Fibroblast of upper back skin (primary cell): Measurements from ENCODE around the gene RAB19.

Experiments used
- DNase-seq: peaks from one replicate; pipeline ENCODE4 v3.0.0-alpha.2; 2013

RAB19 gene, protein sequence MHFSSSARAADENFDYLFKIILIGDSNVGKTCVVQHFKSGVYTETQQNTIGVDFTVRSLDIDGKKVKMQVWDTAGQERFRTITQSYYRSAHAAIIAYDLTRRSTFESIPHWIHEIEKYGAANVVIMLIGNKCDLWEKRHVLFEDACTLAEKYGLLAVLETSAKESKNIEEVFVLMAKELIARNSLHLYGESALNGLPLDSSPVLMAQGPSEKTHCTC

DNA sequence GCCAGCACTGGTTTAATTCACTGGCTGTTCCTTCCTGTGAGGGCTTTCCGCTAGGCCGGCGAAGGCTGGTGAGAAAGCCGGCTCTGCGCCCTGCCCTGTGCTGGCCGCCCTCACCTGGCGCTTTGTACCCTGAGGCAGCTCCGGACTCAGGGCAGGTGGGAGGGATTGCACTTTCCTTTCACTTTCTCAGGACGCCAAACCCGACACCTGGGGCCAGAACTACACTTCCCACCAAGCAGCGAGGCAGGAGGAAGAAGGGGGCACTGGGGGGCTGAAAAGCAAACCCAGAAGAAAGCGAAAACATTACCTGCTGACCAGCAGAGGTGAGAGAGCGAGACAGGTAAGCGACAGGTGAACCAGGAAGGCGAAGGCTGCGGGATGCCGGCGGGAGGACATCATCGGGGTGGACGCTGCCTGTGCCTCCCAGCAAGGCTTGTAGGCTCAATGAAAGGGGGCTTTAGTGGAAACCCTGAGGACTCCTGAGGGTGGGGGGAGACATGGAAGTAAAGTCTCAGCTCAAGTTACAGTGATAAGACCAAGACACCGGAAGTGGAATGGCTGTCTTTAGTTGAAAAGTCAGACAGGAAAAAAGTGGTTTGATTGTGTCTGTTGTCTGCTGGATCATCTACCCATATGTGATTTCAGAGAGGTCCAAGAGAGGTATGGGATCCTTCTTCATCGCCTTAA, at the start of gene RAB19:
RAB19 (plus strand) TSS at position 181 of the 687 bp plus-strand sequence. CDS start 3,589 bp downstream, outside the sequence.
- no peak for DNase-seq

DNA sequence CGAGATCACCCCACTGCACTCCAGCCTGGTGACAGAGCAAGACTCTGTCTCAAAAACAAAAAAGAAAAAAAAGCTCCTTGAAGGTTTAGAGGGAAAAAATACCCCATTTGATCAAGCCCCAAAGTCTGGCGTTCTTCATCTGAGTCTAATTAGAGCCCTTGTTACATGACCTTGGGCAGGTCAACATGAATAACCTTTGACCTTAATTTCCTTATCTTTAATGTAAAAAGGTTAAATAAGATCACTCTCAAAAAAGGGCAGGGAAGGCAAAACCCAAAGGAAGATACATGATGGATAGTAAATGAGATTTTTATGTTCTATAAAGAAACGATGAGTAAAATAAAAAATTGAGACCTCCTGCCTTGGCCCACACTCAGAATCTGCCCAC, 45.8 kb upstream of the RAB19 start:
- no peak for DNase-seq

DNA sequence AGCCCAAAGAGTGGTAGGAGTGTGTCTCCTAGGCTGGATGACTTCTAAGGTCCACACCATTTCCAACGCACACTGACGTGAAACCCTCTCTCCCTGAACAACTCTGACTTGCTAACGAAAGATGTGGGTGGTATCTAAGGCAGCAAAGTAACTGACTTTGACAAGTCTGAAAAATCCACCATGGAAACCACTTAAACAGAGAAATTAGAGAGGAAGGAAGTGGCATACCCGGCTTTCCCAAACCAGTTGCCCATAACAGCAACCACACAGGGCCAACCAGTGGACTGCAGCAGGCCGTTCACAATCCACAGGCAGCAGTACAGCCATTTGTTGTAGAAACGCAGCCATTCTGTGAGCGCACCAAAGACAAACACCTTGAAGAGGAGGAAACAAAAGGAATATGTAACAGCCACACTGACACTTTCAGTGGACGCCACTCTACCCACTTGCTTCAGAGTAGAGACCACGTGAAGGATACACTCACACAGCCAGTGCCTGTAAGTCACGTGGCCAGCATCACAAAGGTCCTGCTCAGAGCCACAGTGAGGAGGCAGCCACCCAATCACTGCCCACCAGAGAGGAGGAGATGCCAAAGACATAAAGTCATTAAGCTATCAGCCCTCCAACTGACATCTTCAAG, 45.3 kb upstream of the RAB19 start:
- no peak for DNase-seq

DNA sequence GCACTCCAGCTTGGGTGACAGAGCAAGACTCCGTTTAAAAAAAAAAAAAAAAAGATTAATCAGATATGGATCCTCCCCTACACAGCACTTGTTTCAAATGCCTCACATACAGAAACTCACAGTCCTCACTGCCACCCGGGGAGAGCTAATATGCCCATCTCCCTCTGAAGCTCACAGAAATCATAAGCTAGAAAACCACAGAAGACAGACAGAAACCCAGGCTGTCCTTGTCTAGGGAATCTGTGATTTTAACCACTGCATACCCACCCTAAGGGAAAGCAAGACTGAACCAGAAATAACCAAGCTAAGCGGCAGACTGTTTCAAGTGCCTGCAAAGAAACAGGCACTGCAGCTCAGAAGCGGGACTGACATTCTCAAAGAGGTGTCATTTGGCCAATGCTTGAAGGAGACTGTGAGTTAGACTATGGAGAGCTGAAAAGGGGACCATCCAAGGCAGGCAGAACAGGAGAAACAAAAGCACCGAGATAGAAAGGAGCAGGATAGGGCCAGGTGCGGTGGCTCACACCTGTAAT, 43.1 kb upstream of the RAB19 start:
- DNase-seq = no peak

DNA sequence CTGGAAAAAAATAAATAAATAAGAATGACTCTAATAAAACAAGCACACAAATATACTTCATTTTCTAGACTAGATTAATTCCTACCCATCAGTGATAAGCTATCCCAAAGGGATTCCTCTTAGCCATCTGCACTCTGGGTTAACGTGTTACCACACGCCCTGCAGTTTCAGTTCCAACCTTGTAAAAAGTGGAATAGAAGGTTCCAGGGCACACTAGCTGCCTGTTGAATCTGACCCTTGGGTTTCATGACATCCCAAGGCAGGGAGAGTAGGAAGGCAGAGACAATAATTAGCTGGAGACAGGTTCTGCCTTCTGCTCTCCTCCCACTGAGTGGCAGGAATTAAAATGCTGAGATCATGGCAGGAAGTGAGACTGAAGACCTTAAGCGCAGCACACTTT, 39.0 kb upstream of the RAB19 start:
- DNase-seq = no peak

DNA sequence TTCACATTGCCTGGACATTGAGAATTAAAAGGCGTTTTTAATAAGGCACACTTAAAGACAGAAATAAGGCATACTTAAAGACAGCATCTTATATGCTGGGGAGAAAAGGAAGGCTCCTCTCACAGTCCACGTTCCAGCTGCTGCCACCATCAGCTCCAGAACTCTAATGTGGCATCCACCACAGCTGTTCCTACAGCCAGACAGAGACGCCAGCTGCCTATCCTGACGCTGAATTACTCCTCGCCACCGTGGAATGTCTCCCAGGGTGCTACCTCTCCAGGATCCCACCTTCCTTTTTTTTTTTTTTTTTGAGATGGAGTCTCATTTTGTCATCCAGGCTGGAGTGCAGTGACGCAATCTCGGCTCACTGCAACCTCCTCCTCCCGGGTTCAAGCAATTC, 36.3 kb upstream of the RAB19 start:
- no peak for DNase-seq

DNA sequence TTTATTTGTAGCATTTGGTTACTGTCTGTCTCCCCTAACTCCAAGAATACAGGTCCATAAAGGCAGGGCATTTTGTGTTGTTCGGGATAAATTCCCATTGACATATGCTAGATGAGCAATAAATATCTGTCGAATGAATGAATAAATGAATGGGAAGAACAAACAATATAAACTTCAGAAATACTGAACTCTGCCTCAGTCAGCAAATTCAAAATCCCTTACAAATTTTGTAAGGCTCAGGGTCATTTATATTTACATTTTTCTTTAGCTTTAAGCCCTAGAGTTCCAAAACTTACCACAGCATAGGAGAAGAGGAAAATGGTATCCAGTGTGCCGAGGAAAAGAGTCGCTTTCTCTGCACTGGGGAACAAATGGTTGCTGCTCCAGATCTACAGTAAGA, 34.6 kb upstream of the RAB19 start:
- no peak for DNase-seq

DNA sequence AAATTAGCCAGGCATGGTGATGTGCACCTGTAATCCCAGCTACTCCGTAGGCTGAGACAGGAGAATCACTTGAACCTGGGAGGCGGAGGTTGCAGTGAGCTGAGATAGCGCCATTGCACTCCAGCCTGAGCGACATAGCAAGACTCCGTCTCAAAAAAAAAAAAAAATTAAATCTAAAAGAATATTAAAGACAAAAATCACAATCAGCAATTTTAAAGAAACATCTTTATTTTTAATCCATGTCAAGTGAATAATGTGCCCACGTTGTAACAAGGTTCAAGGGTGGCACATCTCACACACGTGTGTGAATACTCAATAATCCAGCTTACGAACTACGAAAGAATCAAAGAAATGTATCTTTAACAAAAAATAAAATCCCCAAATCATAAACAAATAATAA, 28.5 kb upstream of the RAB19 start:
- DNase-seq = no peak

DNA sequence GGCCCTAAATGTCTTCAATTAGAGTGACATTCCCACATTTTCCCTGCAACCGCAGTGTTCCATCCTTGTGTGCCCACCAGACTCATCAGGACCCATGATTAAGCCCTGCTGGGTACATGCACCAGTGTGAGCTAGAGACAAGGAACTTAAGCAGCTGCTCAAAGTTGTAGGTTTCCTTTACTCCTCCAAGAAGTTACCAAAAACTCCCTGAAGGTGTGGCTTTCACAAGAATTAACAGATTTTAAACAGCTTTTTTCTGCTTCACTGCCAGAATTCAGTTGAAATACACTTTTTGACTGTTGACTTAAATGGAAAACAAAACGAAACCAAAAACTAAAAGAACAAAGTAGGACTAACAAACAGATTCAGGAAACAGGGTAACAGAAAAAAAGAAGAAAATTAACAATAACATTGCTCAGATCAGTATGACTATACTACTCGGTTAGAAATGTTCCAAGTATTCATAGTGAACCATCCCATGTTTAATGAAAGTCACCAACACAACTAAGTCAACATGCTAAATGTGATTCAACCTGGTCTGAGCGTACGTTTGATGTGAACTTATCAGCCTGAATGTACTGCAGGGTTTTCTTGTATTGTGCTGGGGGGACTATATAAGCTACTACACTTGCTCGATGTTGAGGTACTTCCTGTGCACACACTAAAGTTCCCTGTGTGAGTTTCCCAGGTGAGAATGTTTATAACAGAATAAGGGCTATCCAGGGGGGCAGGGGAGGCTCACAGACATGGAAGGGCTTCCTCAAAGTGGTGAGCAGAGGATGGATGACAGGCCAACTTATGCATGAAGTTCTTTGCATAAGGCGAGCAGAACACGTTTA, 27.7 kb upstream of the RAB19 start:
- no peak for DNase-seq

DNA sequence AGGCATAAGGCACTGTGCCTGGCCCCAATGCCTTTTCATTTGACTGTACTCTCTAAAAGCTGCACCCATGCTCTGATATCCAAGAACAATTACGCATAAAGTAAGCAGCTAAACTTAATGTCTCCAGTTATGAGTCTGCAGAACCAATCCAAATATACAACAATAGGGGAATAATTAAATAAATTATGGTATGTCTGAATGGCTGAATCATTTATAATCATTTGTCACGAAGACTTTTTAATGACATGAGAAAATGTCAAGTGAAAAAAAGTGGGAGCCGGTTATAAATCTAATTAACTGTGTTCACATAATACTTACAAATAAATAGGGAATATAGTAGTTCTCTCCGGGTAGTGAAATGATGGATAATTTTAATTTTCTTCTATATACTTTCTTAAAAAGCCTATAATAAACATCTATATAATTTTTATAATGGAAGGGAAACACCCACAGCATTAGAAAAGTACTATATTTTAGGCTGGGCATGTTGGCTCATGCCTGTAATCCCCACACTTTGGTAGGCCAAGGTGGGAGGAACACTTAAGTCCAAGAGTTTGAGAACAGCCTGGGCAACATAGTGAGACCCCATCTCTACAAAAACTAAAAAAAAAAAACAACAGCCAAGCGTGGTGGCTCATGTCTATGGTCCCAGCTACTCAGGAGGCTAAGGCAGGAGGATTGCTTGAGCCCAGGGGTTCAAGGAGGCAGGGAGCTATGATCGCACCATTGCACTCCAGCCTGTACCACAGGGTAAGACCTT, 19.7 kb upstream of the RAB19 start:
- DNase-seq = no peak

DNA sequence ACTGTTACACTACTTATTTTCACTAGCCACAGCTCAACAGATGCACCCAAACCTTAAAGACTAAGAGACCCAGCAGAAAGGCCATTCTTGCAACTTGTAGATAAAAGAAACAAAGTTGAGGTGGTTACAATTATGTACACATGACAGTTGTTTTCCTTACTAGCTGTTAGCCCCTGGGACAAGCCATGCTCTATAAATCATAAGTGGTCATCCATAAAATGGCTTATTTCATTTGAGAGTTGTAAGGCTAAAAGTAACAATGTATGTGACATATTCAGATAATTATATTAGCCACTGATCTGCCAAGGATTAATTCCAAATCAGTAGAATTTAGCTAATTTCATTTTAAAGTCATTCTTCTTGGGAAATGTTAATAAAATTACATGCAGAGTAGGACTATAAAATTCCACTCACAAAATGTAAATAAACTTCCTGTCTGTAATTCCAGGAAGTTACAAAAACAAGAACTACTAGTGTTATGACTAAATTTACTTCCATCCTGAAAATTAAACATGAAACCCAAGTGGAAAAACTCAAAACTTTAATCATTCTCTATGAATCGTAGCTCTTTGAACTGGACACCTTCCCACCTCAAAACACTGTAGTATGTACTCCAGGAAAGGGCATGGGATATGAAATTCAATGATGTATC, 18.8 kb upstream of the RAB19 start:
- DNase-seq = no peak

DNA sequence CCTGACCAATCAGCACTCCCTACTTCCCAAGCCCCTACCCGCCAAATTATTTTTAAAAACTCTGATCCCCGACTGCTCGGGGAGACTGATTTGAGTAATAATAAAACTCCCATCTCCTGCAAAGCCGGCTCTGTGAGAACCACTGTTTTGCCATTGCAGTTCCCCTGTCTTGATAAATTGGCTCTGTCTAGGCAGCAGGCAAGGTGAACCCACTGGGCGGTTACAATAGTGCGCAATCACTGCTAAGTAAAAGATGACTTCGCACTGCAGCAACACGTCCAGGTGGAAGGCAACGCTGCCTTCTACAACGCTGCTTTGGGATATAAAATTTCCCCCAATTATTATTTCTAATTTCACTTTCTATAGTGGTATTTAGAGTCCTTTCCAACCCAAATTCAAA, 14.4 kb upstream of the RAB19 start:
- DNase-seq = no peak

DNA sequence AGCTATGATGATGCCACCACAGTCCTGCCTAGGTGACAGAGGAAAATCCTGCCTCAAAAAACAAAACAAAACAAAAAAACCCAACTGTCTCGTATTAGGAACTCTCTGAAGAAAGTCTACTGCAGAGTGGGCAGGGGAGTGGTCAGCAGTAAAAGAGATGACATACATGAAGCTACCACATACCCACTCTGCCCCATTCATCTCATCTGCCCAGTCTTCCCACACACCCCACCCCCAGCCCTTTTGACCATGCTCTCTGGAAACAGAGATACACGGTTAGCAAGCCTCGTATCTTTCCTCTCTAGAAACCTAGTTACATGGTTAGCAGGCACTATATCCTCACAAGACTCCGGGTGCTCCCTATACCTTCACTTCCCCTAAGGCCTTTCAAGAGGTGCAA, 13.8 kb upstream of the RAB19 start:
- DNase-seq = no peak

DNA sequence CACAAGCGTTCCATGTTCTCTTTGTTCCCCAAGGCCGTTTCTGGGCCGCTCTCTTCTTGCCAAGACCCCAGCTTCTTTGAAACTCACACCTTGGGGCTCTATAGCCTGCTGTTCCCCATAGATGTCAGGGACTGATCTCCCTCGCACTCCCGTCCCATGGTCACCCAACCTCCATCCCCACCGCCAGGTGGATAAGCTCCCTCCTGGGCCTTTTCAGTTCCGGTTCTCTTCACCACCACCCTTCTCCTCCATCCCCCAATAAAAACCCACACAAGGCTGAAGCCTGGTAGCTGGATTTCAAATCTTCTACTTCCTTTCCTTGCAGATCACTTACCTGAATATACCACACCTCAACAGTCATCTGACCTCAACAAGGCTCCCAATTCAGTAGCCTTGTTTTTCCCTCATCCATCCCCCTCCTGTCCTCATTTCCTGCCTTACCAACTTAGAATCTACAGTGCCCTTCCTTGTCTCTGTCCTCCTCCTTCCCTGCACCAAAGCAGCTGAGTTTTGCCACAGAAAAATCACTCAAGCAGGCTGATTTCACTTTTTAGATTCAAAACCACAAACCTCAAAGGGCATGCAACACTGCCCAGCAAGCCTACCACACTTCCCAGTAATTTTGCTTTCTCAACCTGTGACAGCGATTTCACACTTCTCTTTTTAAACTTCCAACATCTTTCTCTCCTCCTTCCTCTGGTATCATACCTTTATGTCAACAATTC, 13.2 kb upstream of the RAB19 start:
- DNase-seq = no peak

DNA sequence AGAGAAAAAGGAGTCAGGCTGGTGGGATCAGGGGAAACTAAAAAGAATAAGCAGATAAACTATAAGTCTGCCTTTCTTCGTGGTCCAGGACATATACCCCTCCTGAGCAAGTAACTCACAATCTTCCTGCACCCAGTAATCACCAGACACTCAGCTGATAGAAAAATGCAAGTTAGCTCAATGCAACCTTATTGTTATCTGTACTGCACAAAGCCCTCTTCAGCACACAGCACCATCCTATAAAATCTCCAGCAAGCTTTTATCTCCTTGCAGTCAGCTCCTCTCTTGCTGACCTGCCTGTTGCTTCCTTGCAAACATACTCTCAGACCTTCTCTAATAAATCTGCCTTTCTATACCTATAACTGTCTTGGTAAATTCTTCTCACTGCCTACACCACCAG, 12.2 kb upstream of the RAB19 start:
- no peak for DNase-seq

DNA sequence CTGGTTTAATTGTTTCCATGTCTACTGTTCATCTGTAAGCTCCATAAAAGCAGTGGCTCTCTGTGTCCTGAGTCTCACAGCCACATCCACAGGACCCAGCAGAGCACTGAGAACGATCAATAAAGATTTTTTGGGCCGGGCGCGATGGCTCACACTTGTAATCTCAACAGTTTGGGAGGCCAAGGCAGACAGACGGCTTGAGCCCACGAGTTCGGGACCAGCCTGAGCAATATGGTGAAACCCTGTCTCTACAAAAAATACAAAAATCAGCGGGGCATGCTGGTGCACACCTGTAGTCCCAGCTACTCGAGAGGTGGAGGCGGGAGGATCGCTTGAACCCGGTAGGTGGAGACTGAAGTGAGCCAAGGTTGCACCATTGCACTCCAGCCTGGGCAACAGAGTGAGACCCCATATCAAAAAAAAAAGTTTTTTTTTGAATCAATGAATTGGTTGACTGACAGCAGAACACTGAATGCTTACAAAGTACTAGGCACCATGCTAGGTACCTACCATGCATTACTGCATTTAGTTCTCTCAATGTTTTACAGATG, 10.0 kb upstream of the RAB19 start:
- no peak for DNase-seq

DNA sequence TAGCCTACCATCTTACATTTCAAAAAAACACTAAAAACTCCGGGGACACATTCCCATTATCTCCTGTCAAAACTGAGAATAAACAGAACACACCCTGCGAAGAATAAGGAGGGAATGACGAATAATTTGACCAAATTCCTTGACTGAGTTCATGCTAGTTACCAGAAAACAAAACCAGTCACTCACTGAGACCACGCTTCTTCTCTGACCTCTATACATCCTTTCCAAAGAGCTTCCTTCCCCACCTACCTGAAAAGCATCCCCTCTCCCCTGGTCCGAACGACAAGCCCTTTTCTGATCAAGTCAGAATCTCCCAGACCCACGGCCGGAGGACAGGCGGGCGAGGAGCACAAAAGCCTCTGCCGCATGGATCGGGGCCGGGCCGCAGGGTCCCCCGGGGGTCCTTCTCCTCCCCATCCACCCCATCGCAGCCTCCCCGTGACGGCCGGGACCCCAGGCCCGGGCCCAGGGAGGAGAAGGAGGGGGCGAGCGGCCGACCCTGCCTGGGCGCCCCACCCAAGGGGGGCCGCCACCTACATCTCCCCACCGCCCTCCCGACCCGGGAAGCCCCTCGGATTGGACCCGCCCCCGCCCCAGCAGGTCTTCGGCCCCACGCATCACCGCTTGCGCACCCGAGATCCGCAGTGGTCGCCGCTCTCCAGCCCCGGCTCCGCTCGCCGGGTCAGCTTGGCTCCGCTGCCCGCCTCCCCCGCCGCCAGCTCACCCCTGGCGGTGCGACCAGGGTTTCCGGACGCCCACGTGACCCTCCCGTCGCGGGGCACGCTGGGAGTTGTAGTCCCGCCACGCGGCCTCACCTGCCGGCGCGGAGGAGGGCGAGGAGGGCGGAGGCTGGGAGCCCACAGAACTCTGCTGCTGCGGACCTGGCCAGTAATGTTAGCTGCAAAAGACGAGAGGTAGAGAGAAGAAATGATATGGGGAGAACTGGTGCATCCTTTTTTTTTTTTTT, 5.8 kb upstream of the RAB19 start, which contains the start of gene SLC37A3:
SLC37A3 (minus strand) TSS at position 747 of the 967 bp plus-strand sequence. CDS start 16,004 bp downstream, outside the sequence.
- peak; percentile 68 for DNase-seq

DNA sequence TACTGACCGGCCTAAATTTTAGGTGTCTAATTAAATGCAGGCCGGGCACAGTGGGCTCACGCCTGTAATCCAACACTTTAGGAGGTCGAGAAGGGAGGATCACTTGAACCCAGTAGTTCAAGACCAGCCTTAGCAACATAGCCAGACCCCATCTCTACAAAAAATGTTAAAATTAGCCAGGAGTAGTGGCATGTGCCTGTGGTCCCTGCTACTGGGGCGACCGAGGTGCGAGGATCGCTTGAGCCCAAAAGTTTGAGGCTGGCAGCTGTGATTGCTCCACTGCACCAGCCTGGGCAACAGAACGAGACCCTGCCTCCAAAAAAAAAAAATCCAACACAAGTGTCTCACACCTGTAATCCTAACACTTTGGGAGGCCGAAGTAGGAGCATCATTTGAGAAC, 5.0 kb upstream of the RAB19 start:
- no peak for DNase-seq

DNA sequence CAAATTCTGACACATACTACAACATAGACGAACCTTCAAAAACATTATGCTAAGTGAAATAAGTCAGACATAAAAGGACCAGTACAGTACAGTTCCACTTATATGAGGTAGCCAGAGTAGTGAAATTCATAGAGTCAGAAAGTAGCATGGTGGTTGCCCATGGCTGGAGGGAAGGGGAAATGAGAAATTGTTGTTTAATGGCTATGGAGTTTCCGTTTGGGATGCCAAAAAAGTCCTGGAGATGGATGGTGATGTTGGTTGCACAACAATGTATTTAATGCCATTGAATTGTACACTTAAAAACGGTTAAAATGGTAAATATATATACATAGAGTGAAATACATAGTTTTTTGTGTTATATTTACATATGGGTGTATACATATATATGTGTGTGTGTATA, 3.5 kb upstream of the RAB19 start:
- no peak for DNase-seq
